ENCODE results near the gene ZNF280A.
"Not testable (repeated sequence)": the region's sequence is repeated elsewhere in the genome, so short reads cannot be mapped to it uniquely, and the experiment has no call there.

ZNF280A gene

GRCh38 chr22:22510833-22511232 is 9.2 kb downstream of the ZNF280A start:
- DNase-seq: not testable (repeated sequence)

GRCh38 chr22:22509912-22510311 is 10.2 kb downstream of the ZNF280A start:
- not testable (repeated sequence) for DNase-seq

- DNase-seq: peak; percentile 85
These were observed 11.5 kb downstream of the ZNF280A start, which contains the start of gene ZNF280B for GRCh38 chr22:22508274-22509176. TSS of gene ZNF280B (minus strand) at chr22:22508742. CDS start at chr22:22489398, 19,344 bp downstream.

- DNase-seq: no peak
These were observed 12.3 kb downstream of the ZNF280A start for GRCh38 chr22:22507743-22508273.

- DNase-seq: no peak
These were observed 13.3 kb downstream of the ZNF280A start for GRCh38 chr22:22506736-22507135.

- no peak for DNase-seq
These were observed 21.8 kb downstream of the ZNF280A start for GRCh38 chr22:22498267-22498666.

- not testable (repeated sequence) for DNase-seq
These were observed 28.5 kb downstream of the ZNF280A start for GRCh38 chr22:22491589-22491988.

- no peak for DNase-seq
These were observed 31.3 kb downstream of the ZNF280A start for GRCh38 chr22:22488736-22489135.

- DNase-seq: no peak
These were observed 32.0 kb downstream of the ZNF280A start for GRCh38 chr22:22487869-22488597.

GRCh38 chr22:22487059-22487458 is 33.0 kb downstream of the ZNF280A start:
- no peak for DNase-seq

- DNase-seq: no peak
These were observed 33.8 kb downstream of the ZNF280A start for GRCh38 chr22:22486132-22486899.

GRCh38 chr22:22485524-22485923 is 34.5 kb downstream of the ZNF280A start:
- DNase-seq: no peak

GRCh38 chr22:22484023-22484422 is 36.0 kb downstream of the ZNF280A start:
- DNase-seq: no peak

- DNase-seq: no peak
These were observed 39.1 kb downstream of the ZNF280A start for GRCh38 chr22:22480940-22481339.

GRCh38 chr22:22479999-22480532 is 40.0 kb downstream of the ZNF280A start:
- DNase-seq: no peak

GRCh38 chr22:22479116-22479515 is 41.0 kb downstream of the ZNF280A start:
- no peak for DNase-seq

GRCh38 chr22:22478470-22478869 is 41.6 kb downstream of the ZNF280A start:
- DNase-seq: no peak

GRCh38 chr22:22474733-22475132 is 45.3 kb downstream of the ZNF280A start:
- no peak for DNase-seq

- DNase-seq: not testable (repeated sequence)
These were observed 49.0 kb downstream of the ZNF280A start for GRCh38 chr22:22471104-22471503.

GRCh38 chr22:22469527-22469926 is 50.5 kb downstream of the ZNF280A start:
- DNase-seq: no peak

- DNase-seq: not testable (repeated sequence)
These were observed 51.1 kb downstream of the ZNF280A start for GRCh38 chr22:22468794-22469469.

- no peak for DNase-seq
These were observed 53.0 kb downstream of the ZNF280A start for GRCh38 chr22:22467112-22467511.

All from CD4-positive, alpha-beta T cell treated with Interleukin-4 for 1 hour (primary cell).